Caco-2 (cell line): ENCODE data around the gene PRKAG2. TPM values are rescaled to one million over a fixed set of nuclear protein-coding genes. Genes with fewer than 3 reads are reported as not detected.

Source experiments
- BruUV-seq: library from RNA; stranded (reverse); fragments of 400-500 nt; replicated peaks from 2 replicates; lab custom pipeline; 2021; lab: Mats Ljungman, UMichigan
- CTCF ChIA-PET: fragments of 300-600 bp; sonication (Branson Sonifier 250); formaldehyde crosslinking; loops from one replicate; lab custom pipeline; 2022; ENCODE audit warnings: antibody characterized with exemption; lab: Charles Lee
- POLR2A ChIA-PET: fragments of 300-600 bp; sonication (Branson Sonifier 250); formaldehyde crosslinking; loops from one replicate; lab custom pipeline; 2022; ENCODE audit warnings: antibody characterized with exemption; lab: Charles Lee
- DNase-seq, 2 experiments: peaks; one replicate each; pipeline versions ENCODE4 v3.0.0 to v3.0.0-alpha.2; 2020 to 2022
- H3K27me3 ChIP-seq: replicated peaks from 2 replicates; pipeline ENCODE4 v1.6.0; 2011; ENCODE audit warnings: low read length; ENCODE audit not compliant: control insufficient read depth, insufficient read depth
- H3K36me3 ChIP-seq: 2 replicates; pipeline ENCODE4 v1.5.1; 2011; ENCODE audit warnings: low read length; ENCODE audit not compliant: control insufficient read depth, insufficient read depth
- H3K4me1 ChIP-seq: fragments of 250-450 bp; sonication (Bioruptor Pico); 2 replicates; pipeline ENCODE4 v1.5.1; 2020; ENCODE audit warnings: mild to moderate bottlenecking
- H3K4me3 ChIP-seq: 2 replicates; pipeline ENCODE4 v1.5.1; 2011; ENCODE audit warnings: low read depth, mild to moderate bottlenecking, control low read depth, low read length
- H3K9me3 ChIP-seq: fragments of 250-450 bp; sonication (Bioruptor Pico); 2 replicates; pipeline ENCODE4 v1.5.1; 2020; ENCODE audit warnings: mild to moderate bottlenecking, moderate library complexity
- H3K27ac Mint-ChIP-seq: one replicate; pipeline ENCODE4 v1.8.0; 2022; ENCODE audit warnings: mixed read lengths; ENCODE audit not compliant: unreplicated experiment
- H3K27me3 Mint-ChIP-seq: one replicate; pipeline ENCODE4 v1.8.0; 2022; ENCODE audit warnings: mixed read lengths; ENCODE audit not compliant: insufficient read depth, unreplicated experiment
- H3K36me3 Mint-ChIP-seq: one replicate; pipeline ENCODE4 v1.8.0; 2022; ENCODE audit warnings: mild to moderate bottlenecking, mixed read lengths; ENCODE audit not compliant: insufficient read depth, unreplicated experiment
- H3K4me1 Mint-ChIP-seq: one replicate; pipeline ENCODE4 v1.8.0; 2022; ENCODE audit warnings: low read depth, mixed read lengths; ENCODE audit not compliant: unreplicated experiment
- H3K4me3 Mint-ChIP-seq: one replicate; pipeline ENCODE4 v1.8.0; 2022; ENCODE audit warnings: mild to moderate bottlenecking, moderate library complexity, mixed read lengths; ENCODE audit not compliant: unreplicated experiment
- H3K9me3 Mint-ChIP-seq: one replicate; pipeline ENCODE4 v1.8.0; 2022; ENCODE audit warnings: mixed read lengths; ENCODE audit not compliant: unreplicated experiment
- intact Hi-C: fragments of 100-400 bp; cut with micrococcal nuclease; formaldehyde crosslinking; loops from one replicate; pipeline ENCODE4 v1.10.0; 2022; ENCODE audit not compliant: unreplicated experiment
- total RNA-seq: library from RNA; stranded (reverse); gene quantifications from 2 replicates; pipeline ENCODE4 v1.2.3, GENCODE V29; 2022
- TF ChIP-seq, protein P1 (sequence below), 2 experiments: fragments of 200-600 bp in 1 of 2; IDR thresholded peaks; 1 replicate in 1 of 2; 2 replicates in 1 of 2; pipeline versions ENCODE4 v1.5.1 to v1.8.0; 2011 to 2022; ENCODE audit warnings: antibody characterized with exemption in 1 of 2, control low read depth in 1 of 2, inconsistent platforms in 1 of 2, low read depth in 1 of 2, low read length in 1 of 2, mild to moderate bottlenecking in 1 of 2, moderate library complexity in 1 of 2; ENCODE audit not compliant: insufficient read depth in 1 of 2, severe bottlenecking in 1 of 2, unreplicated experiment in 1 of 2

PRKAG2 gene
- total RNA-seq, 1 experiment from 2014 or later: 15.9 TPM

- no TSS peak for BruUV-seq
- Mint-ChIP-seq H3K27ac (no peak overlapping the region), H3K9me3 (no peaks in the 10 kb centered on the region), H3K27me3 (no peaks in the 10 kb centered on the region), H3K4me3 (no peak overlapping the region), H3K4me1 (peaks cover 3% of the 10 kb centered on the region), H3K36me3 (peaks cover 10% of the 10 kb centered on the region)
- intact Hi-C loops: no loop called here
- Histone ChIP-seq H3K36me3 (no peaks in the 10 kb centered on the region), H3K27me3 (no peaks in the 10 kb centered on the region), H3K4me3 (no peak overlapping the region), H3K9me3 (no peaks in the 10 kb centered on the region), H3K4me1 (no peaks in the 10 kb centered on the region)
- DNase-seq: no peak
- ChIA-PET CTCF (no interaction called here), POLR2A (no interaction called here)
- TF ChIP-seq, protein P1, sequence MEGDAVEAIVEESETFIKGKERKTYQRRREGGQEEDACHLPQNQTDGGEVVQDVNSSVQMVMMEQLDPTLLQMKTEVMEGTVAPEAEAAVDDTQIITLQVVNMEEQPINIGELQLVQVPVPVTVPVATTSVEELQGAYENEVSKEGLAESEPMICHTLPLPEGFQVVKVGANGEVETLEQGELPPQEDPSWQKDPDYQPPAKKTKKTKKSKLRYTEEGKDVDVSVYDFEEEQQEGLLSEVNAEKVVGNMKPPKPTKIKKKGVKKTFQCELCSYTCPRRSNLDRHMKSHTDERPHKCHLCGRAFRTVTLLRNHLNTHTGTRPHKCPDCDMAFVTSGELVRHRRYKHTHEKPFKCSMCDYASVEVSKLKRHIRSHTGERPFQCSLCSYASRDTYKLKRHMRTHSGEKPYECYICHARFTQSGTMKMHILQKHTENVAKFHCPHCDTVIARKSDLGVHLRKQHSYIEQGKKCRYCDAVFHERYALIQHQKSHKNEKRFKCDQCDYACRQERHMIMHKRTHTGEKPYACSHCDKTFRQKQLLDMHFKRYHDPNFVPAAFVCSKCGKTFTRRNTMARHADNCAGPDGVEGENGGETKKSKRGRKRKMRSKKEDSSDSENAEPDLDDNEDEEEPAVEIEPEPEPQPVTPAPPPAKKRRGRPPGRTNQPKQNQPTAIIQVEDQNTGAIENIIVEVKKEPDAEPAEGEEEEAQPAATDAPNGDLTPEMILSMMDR (IDR thresholded peaks at IDR 0.05; ENCODE audit: insufficient read depth in 1 of 2, low read depth in 1 of 2, low read length in 1 of 2, severe bottlenecking in 1 of 2, unreplicated experiment in 1 of 2): no peak
Measured at GRCh38 chr7:151623766-151624165, 253.1 kb downstream of the PRKAG2 start.

DNA sequence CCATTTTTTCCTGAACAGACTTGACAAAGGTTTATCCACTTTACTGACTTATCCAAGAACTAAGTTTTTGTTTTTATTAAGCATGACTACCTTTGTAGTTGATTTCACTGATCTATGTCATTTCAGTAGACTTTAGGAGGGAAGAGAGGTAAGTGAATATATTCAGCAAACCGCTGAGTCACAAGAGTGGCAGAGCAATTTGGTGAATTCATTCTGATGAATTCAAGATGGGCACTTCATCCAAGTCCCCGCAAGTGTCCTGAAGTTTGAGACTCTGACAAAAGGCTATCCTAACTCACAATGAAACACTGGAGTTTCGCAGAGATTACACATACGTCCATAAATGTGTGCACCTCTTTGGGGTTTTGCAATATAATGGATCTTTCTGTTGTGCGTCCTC is 255.0 kb downstream of the PRKAG2 start:
- ChIA-PET CTCF (no interaction called here), POLR2A (no interaction called here)
- no TSS peak for BruUV-seq
- TF ChIP-seq, protein P1 (IDR thresholded peaks at IDR 0.05; ENCODE audit: insufficient read depth in 1 of 2, low read depth in 1 of 2, low read length in 1 of 2, severe bottlenecking in 1 of 2, unreplicated experiment in 1 of 2): no peak
- Mint-ChIP-seq H3K4me1 (no peaks in the 10 kb centered on the region), H3K27ac (no peak overlapping the region), H3K27me3 (no peaks in the 10 kb centered on the region), H3K4me3 (no peak overlapping the region), H3K9me3 (no peaks in the 10 kb centered on the region), H3K36me3 (peaks cover 10% of the 10 kb centered on the region)
- Histone ChIP-seq H3K4me1 (no peaks in the 10 kb centered on the region), H3K4me3 (no peak overlapping the region), H3K27me3 (no peaks in the 10 kb centered on the region), H3K36me3 (no peaks in the 10 kb centered on the region), H3K9me3 (no peaks in the 10 kb centered on the region)
- DNase-seq: no peak
- intact Hi-C loops: no loop called here

DNA sequence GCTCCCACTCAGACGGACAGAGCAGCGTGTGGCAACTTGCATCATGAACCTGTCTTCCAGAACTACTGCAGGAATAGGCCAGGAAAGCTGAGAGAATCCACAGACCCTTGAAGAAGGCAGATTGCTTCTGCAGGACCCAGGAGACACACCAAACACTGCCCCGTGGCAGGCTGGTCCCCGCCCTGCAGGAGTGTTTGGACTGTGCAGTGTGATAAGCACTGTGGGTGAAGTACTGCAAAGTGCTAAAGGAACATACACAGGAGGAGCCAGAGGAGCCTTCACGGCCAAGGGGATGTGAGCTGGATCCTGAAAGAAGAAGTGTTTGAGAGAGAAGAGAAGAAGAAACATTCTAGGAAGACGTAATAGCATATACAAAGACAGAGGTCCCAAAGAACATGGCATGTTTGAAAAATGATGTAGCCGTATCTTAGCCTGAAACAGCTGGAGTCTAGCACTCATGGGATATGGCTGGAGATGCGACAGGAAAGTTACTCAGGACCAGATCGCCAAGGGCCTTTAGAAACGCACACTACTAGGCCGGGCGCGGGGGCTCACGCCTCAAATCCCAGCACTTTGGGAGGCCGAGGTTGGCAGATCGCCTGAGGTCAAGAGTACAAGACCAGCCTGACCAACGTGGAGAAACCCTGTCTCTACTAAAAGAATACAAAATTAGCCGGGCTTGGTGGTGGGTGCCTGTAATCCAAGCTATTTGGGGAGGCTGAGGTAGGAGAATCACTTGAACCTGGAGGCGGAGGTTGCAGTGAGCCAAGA is 260.3 kb downstream of the PRKAG2 start:
- CTCF ChIA-PET: no interaction called here
- intact Hi-C loops: no loop called here
- Mint-ChIP-seq H3K36me3 (no peaks in the 10 kb centered on the region), H3K27me3 (no peaks in the 10 kb centered on the region), H3K27ac (no peak overlapping the region), H3K4me1 (no peaks in the 10 kb centered on the region), H3K9me3 (no peaks in the 10 kb centered on the region), H3K4me3 (no peak overlapping the region)
- Histone ChIP-seq H3K36me3 (no peaks in the 10 kb centered on the region), H3K27me3 (no peaks in the 10 kb centered on the region), H3K9me3 (no peaks in the 10 kb centered on the region), H3K4me1 (no peaks in the 10 kb centered on the region), H3K4me3 (no peak overlapping the region)
- POLR2A ChIA-PET: no interaction called here
- TF ChIP-seq, protein P1 (IDR thresholded peaks at IDR 0.05; ENCODE audit: insufficient read depth in 1 of 2, low read depth in 1 of 2, low read length in 1 of 2, severe bottlenecking in 1 of 2, unreplicated experiment in 1 of 2): no peak
- no TSS peak for BruUV-seq
- no peak for DNase-seq
